ENCODE data around the gene SCAMP5.

SCAMP5 gene

GRCh38 chr15:74976159-74976558 lies 19.2 kb upstream of the SCAMP5 start:
- no peak for TF ChIP-seq YY1 (IDR thresholded peaks at IDR 0.05; ENCODE audit: insufficient read depth, insufficient read length)
- no peak for TF ChIP-seq ZNF274 (IDR thresholded peaks at IDR 0.05; ENCODE audit: low read depth, low read length)
- TF ChIP-seq SUZ12 (IDR thresholded peaks at IDR 0.05; ENCODE audit: extremely low read depth, insufficient read depth, insufficient read length), result no peak
- H3K9ac ChIP-seq (ENCODE audit: insufficient read length, low read depth), result no peak overlapping the region
- no peaks in the 10 kb centered on the region for H3K9me3 ChIP-seq (ENCODE audit: insufficient read depth, low read length)
- H3K4me3 ChIP-seq (ENCODE audit: insufficient read length, low read depth), result no peak overlapping the region
- H3K27me3 ChIP-seq (ENCODE audit: insufficient read depth, insufficient read length), result no peaks in the 10 kb centered on the region
- H3K4me1 ChIP-seq (ENCODE audit: insufficient read depth, insufficient read length), result peaks cover 8% of the 10 kb centered on the region
- no peak for DNase-seq (ENCODE audit: low read depth, low spot score)
- no peaks in the 10 kb centered on the region for H3K36me3 ChIP-seq (ENCODE audit: insufficient read depth, insufficient read length, low read length)

GRCh38 chr15:74977599-74977998 lies 17.8 kb upstream of the SCAMP5 start:
- no peaks in the 10 kb centered on the region for H3K36me3 ChIP-seq (ENCODE audit: insufficient read depth, insufficient read length, low read length)
- H3K9me3 ChIP-seq (ENCODE audit: insufficient read depth, low read length), result no peaks in the 10 kb centered on the region
- no peak overlapping the region for H3K9ac ChIP-seq (ENCODE audit: insufficient read length, low read depth)
- DNase-seq (ENCODE audit: low read depth, low spot score), result no peak
- H3K4me3 ChIP-seq (ENCODE audit: insufficient read length, low read depth), result no peak overlapping the region
- TF ChIP-seq ZNF274 (IDR thresholded peaks at IDR 0.05; ENCODE audit: low read depth, low read length), result no peak
- no peak for TF ChIP-seq YY1 (IDR thresholded peaks at IDR 0.05; ENCODE audit: insufficient read depth, insufficient read length)
- TF ChIP-seq SUZ12 (IDR thresholded peaks at IDR 0.05; ENCODE audit: extremely low read depth, insufficient read depth, insufficient read length), result no peak
- no peaks in the 10 kb centered on the region for H3K27me3 ChIP-seq (ENCODE audit: insufficient read depth, insufficient read length)
- peaks cover 8% of the 10 kb centered on the region for H3K4me1 ChIP-seq (ENCODE audit: insufficient read depth, insufficient read length)

GRCh38 chr15:74978077-74978476 lies 17.3 kb upstream of the SCAMP5 start:
- DNase-seq (ENCODE audit: low read depth, low spot score), result no peak
- Histone ChIP-seq H3K9ac (ENCODE audit: insufficient read length, low read depth) (no peak overlapping the region), H3K27me3 (ENCODE audit: insufficient read depth, insufficient read length) (no peaks in the 10 kb centered on the region), H3K4me1 (ENCODE audit: insufficient read depth, insufficient read length) (peaks cover 8% of the 10 kb centered on the region), H3K36me3 (ENCODE audit: insufficient read depth, insufficient read length, low read length) (no peaks in the 10 kb centered on the region), H3K4me3 (ENCODE audit: insufficient read length, low read depth) (no peak overlapping the region), H3K9me3 (ENCODE audit: insufficient read depth, low read length) (no peaks in the 10 kb centered on the region)
- TF ChIP-seq YY1 (IDR thresholded peaks at IDR 0.05; ENCODE audit: insufficient read depth, insufficient read length) (no peak), SUZ12 (IDR thresholded peaks at IDR 0.05; ENCODE audit: extremely low read depth, insufficient read depth, insufficient read length) (no peak), ZNF274 (IDR thresholded peaks at IDR 0.05; ENCODE audit: low read depth, low read length) (no peak)

GRCh38 chr15:74978503-74978902 lies 16.9 kb upstream of the SCAMP5 start:
- H3K9ac ChIP-seq (ENCODE audit: insufficient read length, low read depth), result no peak overlapping the region
- DNase-seq (ENCODE audit: low read depth, low spot score), result no peak
- H3K4me3 ChIP-seq (ENCODE audit: insufficient read length, low read depth), result no peak overlapping the region
- H3K27me3 ChIP-seq (ENCODE audit: insufficient read depth, insufficient read length), result no peaks in the 10 kb centered on the region
- H3K4me1 ChIP-seq (ENCODE audit: insufficient read depth, insufficient read length), result peaks cover 8% of the 10 kb centered on the region
- no peaks in the 10 kb centered on the region for H3K9me3 ChIP-seq (ENCODE audit: insufficient read depth, low read length)
- no peak for TF ChIP-seq ZNF274 (IDR thresholded peaks at IDR 0.05; ENCODE audit: low read depth, low read length)
- no peak for TF ChIP-seq SUZ12 (IDR thresholded peaks at IDR 0.05; ENCODE audit: extremely low read depth, insufficient read depth, insufficient read length)
- TF ChIP-seq YY1 (IDR thresholded peaks at IDR 0.05; ENCODE audit: insufficient read depth, insufficient read length), result no peak
- no peaks in the 10 kb centered on the region for H3K36me3 ChIP-seq (ENCODE audit: insufficient read depth, insufficient read length, low read length)

GRCh38 chr15:74982183-74982582 lies 13.2 kb upstream of the SCAMP5 start:
- Histone ChIP-seq H3K4me1 (ENCODE audit: insufficient read depth, insufficient read length) (peaks cover 8% of the 10 kb centered on the region), H3K27me3 (ENCODE audit: insufficient read depth, insufficient read length) (no peaks in the 10 kb centered on the region), H3K36me3 (ENCODE audit: insufficient read depth, insufficient read length, low read length) (no peaks in the 10 kb centered on the region), H3K9ac (ENCODE audit: insufficient read length, low read depth) (no peak overlapping the region), H3K9me3 (ENCODE audit: insufficient read depth, low read length) (no peaks in the 10 kb centered on the region), H3K4me3 (ENCODE audit: insufficient read length, low read depth) (no peak overlapping the region)
- no peak for TF ChIP-seq YY1 (IDR thresholded peaks at IDR 0.05; ENCODE audit: insufficient read depth, insufficient read length)
- DNase-seq (ENCODE audit: low read depth, low spot score), result no peak

GRCh38 chr15:74983725-74984231 lies 11.6 kb upstream of the SCAMP5 start:
- Histone ChIP-seq H3K9ac (ENCODE audit: insufficient read length, low read depth) (no peak overlapping the region), H3K27me3 (ENCODE audit: insufficient read depth, insufficient read length) (no peaks in the 10 kb centered on the region), H3K4me1 (ENCODE audit: insufficient read depth, insufficient read length) (peaks cover 5% of the 10 kb centered on the region), H3K36me3 (ENCODE audit: insufficient read depth, insufficient read length, low read length) (no peaks in the 10 kb centered on the region), H3K4me3 (ENCODE audit: insufficient read length, low read depth) (no peak overlapping the region), H3K9me3 (ENCODE audit: insufficient read depth, low read length) (no peaks in the 10 kb centered on the region)
- TF ChIP-seq YY1 (IDR thresholded peaks at IDR 0.05; ENCODE audit: insufficient read depth, insufficient read length) (no peak), ZNF274 (IDR thresholded peaks at IDR 0.05; ENCODE audit: low read depth, low read length) (no peak), SUZ12 (IDR thresholded peaks at IDR 0.05; ENCODE audit: extremely low read depth, insufficient read depth, insufficient read length) (no peak)
- no peak for DNase-seq (ENCODE audit: low read depth, low spot score)

- DNase-seq (ENCODE audit: low read depth, low spot score), result peak; percentile 30
- Histone ChIP-seq H3K4me1 (ENCODE audit: insufficient read depth, insufficient read length) (no peaks in the 10 kb centered on the region), H3K4me3 (ENCODE audit: insufficient read length, low read depth) (no peak overlapping the region), H3K27me3 (ENCODE audit: insufficient read depth, insufficient read length) (peaks cover 12% of the 10 kb centered on the region), H3K9ac (ENCODE audit: insufficient read length, low read depth) (no peak overlapping the region), H3K36me3 (ENCODE audit: insufficient read depth, insufficient read length, low read length) (no peaks in the 10 kb centered on the region), H3K9me3 (ENCODE audit: insufficient read depth, low read length) (no peaks in the 10 kb centered on the region)
- no peak for TF ChIP-seq YY1 (IDR thresholded peaks at IDR 0.05; ENCODE audit: insufficient read depth, insufficient read length)
- TF ChIP-seq SUZ12 (IDR thresholded peaks at IDR 0.05; ENCODE audit: extremely low read depth, insufficient read depth, insufficient read length), result no peak
- no peak for TF ChIP-seq ZNF274 (IDR thresholded peaks at IDR 0.05; ENCODE audit: low read depth, low read length)
Measured at GRCh38 chr15:74988007-74988800, 7.2 kb upstream of the SCAMP5 start.
